ENCODE results near the gene LGALS9C. TPM values are rescaled to one million over a fixed set of nuclear protein-coding genes. Genes with fewer than 3 reads are reported as not detected.
"Not testable (repeated sequence)": the region's sequence is repeated elsewhere in the genome, so short reads cannot be mapped to it uniquely, and the experiment has no call there.

The LGALS9C gene
- total RNA-seq = not detected

DNA sequence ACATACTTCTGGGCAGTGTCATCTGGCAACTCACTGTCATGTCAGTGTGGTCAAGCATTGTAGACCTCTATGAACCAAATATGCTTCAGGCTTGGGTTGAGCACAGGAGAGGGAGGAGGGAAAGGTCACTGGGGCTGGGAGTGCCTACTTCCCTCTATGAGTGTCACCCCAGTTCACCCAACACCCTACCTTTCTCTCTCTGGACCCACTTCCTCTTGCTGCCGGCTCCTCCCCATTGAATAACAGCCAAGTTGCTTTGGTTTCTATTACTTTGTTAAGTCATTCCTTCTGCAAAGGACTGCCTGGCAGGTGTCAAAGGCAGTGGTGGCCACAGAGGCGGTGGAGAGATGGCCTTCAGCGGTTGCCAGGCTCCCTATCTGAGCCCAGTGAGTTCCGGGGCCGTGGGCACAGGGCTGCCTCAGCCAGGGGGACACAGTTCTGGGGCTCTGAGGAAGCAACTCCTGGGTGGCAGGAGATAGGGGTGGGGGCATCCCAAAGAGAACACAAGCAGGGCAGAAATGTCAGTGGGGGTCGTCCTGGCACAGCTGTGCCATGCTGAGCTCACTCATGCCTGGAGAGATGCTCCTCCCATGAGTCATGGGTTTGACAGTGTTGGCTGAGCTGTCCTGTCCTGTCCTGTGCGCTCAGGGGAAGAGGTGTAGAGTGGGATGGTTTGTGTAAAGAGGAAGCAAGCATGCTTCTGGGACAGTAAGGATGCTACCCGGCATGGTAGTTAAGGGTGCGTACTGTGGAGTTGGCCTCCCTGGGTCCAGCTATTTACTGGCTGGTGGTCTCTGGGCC, at the start of gene LGALS9C:
Gene LGALS9C (plus strand): TSS at position 282 of the 801 bp plus-strand sequence. CDS start 66 bp downstream, at position 348.
- not testable (repeated sequence) for DNase-seq

DNA sequence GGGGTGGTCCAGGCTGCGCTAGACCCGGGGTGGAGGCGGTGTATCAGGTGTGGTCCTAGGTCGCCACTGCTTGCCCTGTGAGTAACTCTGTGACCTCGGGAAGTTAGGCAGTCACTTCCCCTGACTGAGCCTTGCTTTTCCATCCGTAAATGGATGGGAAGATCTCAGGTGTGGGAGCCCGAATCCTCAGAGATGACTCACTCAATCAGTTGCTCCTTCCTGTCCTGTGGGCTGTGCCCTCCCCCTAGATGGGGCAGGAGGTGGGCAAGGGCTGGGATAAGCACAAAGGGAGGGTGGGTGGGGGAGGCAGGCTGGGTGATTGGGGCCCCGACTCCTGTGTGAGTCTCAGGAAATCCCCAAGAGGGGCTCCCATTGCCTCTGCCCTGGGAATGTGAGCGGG, 44.4 kb upstream of the LGALS9C start:
- DNase-seq = not testable (repeated sequence)

DNA sequence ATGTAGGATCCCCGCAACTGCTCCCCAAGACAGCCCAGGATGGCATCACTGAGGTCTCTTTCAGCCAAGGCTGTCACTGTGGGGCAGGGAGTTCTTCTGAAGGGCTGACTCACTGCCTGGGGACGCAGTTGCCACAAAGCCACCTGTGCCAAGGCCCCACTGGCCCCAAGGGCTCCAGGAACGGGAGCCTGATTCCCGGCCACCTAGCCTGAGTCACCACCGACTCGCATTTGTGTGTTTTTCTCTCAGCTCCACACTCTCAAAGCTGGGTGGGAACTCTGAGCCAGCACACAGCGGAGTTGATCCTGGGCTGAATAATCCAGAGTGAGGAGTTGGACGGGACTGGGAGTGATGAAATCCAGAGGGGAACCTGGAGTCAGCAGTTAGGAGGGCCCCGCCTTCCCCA, 37.1 kb upstream of the LGALS9C start:
- not testable (repeated sequence) for DNase-seq

DNA sequence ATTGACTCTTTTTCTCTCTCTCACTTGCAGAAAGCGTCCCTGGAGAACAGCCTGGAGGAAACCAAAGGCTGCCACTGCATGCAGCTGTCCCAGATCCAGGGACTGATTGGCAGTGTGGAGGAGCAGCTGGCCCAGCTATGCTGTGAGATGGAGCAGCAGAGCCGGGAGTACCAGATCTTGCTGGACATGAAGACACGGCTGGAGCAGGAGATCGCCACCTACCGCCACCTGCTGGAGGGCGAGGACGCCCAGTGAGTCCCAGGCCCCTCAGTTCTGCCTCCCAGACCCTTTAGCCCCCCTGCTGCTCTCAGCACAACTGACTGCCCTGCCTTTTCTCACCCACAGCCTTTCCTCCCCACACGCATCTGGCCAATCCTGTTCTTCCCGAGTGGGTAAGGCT, 34.5 kb upstream of the LGALS9C start:
- DNase-seq = peak; percentile 12

DNA sequence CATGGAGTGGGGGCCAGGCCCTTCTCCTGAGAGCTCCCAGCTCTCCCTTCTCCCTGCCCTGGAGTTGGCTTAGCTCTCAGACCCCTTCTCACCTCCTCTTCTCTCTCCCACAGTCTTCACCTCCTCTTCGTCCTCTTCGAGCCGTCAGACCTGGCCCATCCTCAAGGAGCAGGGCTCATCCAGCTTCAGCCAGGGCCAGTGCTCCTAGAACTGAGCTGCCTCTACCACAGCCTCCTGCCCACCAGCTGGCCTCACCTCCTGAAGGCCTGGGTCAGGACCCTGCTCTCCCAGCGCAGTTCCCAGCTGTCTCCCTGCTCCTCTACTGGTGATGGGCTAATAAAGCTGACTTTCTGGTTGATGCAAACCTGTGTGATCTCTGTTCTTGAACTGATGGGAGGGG, 34.1 kb upstream of the LGALS9C start:
- not testable (repeated sequence) for DNase-seq

DNA sequence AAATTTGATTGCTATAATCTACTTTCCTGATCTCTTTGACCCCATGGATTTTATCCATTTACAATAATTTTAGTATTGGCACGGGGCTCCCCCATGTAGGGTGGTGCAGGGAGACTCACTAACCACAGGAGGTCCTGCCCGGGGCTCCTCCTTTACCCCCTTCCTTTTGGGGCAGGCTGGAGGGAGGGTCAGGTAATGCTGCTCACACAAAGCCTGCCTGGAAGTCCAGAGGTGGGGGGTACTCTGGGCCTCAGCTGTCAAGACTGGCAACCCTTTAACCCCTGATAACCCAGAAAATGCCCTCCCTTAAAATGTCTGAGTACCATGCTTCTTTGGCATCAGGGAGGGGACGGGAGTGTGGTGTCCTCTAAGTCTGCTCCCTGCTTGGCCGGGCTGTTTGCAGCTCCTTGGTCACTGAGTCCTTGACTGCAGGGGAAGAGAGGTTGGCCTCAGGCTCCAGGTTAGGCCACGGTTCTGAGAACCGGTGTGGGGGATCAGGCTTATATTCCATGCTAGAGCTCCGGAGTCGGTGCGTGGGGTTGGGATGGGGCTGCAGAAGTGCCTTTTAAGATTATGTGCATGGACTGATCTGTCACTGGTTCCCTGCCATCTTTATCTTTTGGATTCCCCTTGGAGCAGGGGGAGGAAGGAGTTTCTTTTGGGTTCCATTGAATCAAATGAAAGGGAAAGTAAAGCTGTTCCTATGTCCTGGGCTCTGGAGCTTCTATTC, 28.9 kb upstream of the LGALS9C start:
- not testable (repeated sequence) for DNase-seq

DNA sequence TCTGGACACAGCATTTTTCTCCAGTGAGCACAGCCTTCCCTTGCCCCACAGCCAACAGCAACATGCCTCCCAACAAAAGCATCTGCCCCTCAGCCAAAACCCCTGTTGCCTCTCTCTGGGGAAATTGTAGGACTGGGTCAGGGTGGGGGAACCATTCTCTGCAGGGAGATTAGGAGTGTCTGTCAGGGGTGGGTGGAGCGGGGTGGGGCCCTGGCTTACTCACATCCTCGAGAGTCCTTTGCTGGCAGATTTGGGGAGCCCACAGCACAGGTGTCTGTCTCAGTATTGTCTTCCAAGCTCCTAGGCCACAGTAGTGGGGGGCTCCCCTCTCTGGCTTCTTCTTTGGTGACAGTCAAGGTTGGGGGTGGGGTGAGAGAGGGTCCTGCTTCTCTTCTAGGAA, 28.3 kb upstream of the LGALS9C start:
- DNase-seq = not testable (repeated sequence)

DNA sequence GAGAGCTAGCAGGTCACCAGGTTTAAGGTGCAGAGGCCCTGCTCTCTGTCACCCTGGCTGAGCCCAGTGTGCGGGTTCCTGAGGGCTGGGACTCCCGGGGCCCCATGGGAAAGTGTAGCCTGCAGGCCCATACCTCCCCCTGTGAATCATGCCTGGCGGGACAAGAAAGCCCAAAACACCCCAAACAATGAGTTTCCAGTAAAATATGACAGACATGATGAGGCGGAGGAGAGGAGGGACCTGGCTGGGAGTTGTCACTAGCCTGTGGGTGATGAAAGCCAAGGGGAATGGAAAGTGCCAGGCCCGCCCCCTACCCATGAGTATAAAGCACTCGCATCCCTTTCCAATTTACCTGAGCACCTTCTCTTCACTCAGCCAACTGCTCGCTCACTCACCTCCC, 26.8 kb upstream of the LGALS9C start:
- not testable (repeated sequence) for DNase-seq

DNA sequence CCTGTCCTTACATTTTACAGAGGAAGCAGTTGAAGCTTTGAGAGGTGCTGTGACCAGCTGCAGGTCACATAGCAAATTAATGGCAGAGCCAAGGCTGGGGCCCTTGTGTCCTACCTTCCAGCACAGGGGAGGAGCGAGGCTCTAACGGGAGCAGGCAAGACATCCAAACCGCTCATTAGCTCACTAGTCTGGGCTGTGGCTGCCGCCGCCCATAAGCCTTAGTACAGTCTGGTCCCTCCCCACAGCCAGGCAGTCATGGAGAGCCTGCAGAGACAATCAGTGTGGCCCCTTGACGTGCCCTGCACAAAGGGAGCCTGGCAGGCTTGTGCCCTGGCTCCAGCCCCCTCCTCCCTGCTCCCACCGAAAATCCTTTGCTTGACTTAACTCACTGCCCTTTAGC, 25.6 kb upstream of the LGALS9C start:
- not testable (repeated sequence) for DNase-seq

DNA sequence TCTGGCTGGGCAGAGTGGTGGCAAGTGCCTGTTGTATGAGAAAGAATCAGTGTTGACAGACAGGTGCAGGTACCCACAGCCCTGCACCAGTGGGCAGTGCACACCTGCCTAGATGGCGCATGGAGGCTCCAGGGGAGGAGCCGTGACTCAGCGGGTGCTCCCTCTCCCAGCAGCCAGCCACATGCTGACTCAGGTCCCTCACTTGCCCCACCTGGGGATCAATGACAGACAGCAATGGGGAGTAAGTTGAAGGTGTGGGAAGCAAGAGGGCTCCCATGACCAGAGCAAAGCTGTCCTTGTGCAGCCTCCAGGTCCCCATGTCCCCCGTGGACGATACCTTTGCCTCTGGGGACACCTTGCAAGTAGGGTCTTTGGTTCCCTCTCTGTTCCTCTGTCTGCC, 24.6 kb upstream of the LGALS9C start:
- not testable (repeated sequence) for DNase-seq

DNA sequence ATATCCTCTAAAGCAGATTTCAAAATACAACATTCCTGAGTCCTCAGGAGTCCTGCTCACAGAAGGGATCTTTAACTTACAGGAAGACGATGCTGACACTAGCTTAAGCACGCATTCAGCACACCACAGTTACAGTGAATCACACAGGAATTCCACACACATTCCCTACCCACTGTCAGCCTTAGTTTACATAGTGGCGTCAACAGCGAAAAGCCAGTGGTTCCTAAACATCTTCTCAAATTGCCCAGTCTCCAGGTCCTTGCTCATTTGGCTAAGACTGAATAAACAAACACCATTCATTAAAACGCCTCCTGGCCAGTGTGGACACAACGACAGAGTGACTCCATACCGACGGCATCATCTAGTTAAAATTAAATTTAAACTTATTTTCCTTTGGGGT, 17.6 kb upstream of the LGALS9C start:
- not testable (repeated sequence) for DNase-seq

DNA sequence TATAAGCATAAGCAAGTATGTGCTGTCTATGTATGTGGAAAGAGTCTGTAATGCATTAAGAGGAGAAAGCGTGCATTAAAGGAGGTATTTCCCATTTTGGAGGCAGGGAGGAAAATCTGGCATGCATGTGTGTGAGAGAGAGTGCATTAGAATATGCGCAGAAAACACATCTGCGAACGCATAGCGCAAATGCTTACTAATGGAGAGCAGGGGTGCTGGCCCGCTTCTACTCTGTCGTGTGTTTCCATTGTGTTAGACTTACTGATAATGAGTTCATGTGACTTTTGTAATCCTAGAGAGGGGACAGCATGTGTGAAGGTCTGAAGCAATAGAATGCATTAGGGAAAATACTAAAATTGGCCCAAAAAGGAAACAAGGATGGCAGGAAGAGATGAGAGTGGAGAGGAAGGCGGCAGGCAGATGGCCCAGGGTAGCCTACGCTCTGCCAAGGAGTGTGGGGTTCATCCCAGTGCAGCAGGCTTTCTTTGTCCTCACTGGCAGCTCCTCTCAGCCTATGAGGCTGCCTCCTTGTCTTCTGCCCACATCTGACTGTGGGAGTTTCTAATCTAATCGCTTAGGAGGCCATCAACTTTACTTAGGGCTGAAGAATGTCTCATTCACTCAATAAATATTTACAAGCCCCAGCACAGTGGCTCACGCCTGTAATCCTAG, 12.6 kb upstream of the LGALS9C start:
- not testable (repeated sequence) for DNase-seq

DNA sequence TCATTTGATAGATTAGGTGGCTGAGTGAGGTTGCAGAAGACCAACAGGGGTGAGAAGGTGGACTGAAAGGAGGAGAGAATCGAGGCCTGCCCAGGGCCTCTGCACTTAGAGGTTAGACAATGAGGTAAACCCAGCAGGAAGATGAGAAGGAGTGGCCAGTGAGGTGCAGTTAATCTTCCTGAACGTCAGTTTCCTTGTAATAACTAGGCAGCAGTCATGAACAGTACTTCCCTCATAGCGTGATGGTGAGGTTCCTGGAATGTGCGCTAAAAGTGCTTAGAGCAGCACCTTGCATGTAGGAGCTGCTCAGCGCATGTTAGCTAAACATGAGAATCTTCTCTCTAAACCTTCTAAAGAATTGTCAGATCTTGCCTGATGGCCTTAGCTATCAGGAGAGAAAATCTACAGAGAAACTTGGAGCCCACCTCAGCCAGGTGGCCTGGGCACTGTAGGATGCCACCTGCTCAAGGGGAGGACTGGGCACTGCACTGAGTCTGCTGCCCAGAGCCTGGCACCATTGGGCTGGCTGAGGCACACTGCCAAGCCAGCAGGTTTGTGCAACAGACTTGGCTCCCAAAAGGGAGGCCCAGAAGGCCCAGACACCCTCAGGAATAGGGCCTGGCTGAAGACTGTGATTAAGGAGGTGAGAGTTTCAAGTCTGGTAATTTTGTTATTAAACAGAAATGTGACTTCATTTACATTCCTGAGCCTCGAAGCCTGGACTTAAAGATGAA, 10.2 kb upstream of the LGALS9C start:
- DNase-seq = not testable (repeated sequence)

DNA sequence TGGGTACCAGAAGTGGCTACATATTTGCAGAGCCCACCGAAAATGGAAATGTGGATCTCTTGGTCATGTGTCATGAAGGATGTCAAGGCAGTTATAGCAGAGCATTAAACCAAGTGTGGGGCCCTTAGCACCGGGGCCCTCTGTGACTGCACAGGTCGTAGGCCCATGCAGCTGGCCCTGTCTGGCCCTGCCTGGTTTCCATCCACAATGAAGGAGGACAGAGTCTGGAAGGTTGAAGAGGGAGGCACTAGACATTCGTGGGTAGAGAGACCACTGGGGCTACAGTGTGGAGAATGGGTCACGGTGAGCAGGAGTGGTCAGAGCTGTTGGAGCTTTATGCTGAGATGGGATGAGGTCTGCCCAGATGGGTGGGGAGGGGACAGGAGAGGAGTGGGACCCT, 9.6 kb upstream of the LGALS9C start:
- not testable (repeated sequence) for DNase-seq

DNA sequence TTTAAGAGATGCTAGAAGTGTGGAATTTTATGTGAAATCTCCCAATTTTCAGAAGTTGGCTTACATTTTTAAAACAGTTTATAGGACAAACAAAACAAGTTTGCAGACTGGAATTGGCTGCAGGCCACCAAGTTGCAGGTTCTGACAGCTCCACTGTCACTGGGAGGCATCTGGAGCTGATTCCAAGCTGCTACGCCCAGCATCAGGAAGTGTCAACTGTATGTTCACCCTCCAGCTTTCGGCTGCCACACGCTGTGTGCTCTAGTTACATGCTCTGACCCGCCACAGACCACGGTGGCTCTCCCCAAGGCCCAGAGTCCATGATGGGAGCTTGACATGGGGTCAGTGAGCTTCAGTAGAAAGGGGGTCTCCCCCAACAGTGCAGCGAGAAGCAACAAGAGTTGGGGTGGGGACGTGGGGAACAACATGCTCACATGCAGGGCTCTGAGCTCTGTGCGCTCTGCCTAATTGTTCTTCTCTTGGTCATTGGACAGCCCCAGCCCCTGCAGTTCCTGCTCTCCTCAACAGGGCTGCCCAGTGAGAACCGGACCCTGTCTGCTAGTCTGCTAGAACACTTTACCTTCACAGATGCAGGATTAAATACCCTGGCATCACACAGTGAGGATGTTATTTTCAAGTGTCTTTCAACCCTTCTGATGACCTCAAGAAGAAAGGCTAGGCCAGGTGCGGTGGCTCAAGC, 8.0 kb upstream of the LGALS9C start:
- DNase-seq = not testable (repeated sequence)

DNA sequence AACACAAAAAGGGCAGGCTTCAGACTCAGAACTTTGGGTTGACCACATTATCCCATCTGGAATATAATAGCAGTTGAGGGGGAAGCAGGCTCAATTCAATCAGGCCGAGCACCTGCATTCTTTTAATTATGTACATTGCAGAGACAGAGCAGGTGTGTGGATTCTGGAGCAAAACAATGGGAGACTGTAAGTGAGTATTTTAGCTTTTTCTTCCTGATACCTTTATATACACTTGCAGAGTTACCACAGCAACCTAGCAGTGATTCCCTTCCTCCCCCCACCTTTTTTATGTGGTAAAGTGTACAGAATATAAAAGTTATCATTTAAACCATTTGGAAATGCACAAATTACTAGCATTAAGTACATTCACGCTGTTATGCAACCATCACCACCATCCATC, 6.8 kb upstream of the LGALS9C start:
- not testable (repeated sequence) for DNase-seq

DNA sequence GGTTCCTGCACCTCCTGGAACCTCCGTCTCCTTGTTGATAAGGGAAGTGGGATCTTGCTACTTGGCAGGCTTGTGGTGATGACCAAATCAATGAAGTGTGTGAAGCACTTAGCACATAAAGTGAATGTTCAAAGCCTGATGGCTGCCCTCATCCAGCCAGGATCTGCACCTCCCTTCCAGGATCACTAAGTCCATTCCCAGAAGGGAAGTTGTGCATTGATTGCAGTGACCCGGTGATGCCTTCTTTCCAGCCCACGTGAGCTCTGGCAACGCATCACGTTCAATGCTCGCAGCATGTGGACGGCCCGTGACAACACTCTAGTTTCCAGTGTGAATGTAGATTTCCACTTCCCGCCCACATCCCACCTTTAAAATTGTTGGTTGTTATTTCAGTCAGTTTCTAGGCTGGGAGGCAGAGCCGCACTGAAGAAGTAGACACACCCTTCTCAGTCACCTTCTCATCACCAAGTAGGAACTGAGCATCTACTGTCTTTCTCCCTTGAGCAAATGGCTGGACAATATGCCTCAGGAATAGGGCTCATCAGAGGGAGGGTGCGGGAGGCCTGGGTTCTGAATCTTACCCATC, 6.2 kb upstream of the LGALS9C start:
- not testable (repeated sequence) for DNase-seq

DNA sequence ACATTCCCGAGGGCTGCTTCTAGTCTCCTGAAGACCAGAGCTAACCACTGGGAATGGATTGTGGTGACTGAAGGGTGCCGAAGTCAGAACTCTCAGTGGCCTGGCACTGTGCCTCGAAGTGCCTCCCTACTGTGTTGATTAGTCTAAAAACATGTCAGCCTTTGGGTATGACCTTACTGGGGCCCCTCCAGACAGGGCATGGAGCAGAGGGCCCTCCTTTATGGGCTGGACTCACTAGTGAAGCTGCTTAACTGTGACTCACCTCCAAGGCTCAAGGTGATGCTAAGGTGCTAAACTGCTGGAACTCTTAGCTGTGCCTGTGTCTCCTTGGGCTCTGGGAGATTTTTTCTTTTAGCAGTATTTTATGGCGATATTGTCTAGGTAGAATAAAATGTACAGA, 2.6 kb upstream of the LGALS9C start:
- DNase-seq = not testable (repeated sequence)

DNA sequence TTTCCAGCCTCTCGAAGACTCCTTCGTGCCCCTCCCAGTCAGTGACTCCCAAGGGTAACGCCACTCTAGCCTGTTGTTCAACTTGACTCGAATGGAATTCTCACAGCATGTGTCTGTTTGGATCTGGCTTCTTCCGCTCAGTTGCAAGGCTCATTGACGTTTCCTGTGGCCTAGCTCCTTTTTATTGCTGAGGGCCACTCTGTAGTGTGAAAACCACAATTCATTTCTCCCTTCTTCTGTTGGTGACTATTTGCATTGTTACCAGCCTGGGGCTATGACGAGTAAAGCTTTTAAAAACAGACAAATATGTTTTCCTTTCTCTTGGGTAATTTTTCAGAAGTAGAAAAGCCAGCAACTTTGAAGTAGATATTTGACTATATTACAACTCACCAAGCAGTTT, 1.8 kb upstream of the LGALS9C start:
- DNase-seq = not testable (repeated sequence)

DNA sequence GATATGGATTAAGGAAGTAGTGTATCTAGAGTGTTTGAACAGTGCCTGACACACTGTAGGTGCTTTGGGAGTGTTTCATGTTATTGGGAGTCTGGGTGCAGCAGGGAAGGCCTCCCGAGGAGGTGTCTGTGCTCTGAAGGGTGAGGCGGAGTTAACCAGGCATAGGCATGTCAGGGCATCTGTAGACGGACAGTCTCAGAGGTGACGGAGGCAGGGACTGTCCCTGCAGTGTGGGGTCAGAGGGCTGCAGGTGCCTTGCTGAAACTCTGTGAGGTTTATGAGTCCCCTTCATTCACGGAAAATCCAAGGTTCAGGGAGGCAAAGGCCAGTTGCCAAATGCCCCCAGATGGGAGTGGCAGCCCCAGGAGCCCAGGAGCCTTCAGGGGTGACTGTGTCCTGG, 778 bp downstream of the LGALS9C start:
- not testable (repeated sequence) for DNase-seq

DNA sequence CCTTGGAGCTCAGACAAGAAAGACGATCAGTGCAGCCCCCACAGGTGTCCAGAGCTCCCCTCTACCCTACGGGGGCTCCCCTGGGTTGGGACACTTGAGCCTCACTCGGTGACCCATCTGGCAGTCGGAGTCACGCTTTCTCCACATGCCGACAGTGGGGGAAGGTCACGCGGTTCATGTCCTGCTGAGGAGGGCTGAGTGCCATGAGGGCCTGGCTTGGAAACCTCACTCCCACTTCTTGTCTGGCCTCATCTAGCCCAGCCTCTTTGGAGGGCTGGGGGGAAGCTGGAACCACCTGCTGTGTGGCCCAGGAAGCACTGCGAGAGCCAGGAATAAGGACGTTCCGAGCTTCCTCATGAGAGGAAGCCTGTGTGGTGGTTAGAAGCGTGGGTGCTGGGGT, 1.8 kb downstream of the LGALS9C start:
- not testable (repeated sequence) for DNase-seq

Data from effector CD4-positive, alpha-beta T cell (primary cell).